Natural killer cell (primary cell): ENCODE results near the gene MDFI. TPM values are rescaled to one million over a fixed set of nuclear protein-coding genes. Genes with fewer than 3 reads are reported as not detected.

ENCODE experiments used
- ATAC-seq, 3 donors: fragments of 150-1000 bp in 2 of 3; fragments of 200-7000 bp in 1 of 3; cut with Tn5 transposase; 1 replicate in 1 of 3; 2 replicates in 2 of 3; pipeline ENCODE4 v1.10.0; 2021; ENCODE audit warnings: mild to moderate bottlenecking in 2 of 3, moderate library complexity in 2 of 3
- DNase-seq, 2 donors: peaks; one replicate each; pipeline versions ENCODE4 v3.0.0 to v3.0.0-alpha.2; 2013 to 2021; ENCODE audit warnings: mixed read lengths in 1 of 2
- H3K27ac ChIP-seq: one replicate; pipeline ENCODE4 v1.5.1; 2013; ENCODE audit warnings: mild to moderate bottlenecking, low read length
- H3K27me3 ChIP-seq: one replicate; pipeline ENCODE4 v1.6.1; 2013; ENCODE audit warnings: low read length; ENCODE audit not compliant: control insufficient read depth, insufficient read depth
- H3K36me3 ChIP-seq: one replicate; pipeline ENCODE4 v1.6.1; 2013; ENCODE audit warnings: low read length; ENCODE audit not compliant: control insufficient read depth, insufficient read depth
- H3K4me1 ChIP-seq: one replicate; pipeline ENCODE4 v1.6.1; 2013; ENCODE audit warnings: low read length; ENCODE audit not compliant: control insufficient read depth, insufficient read depth
- H3K4me3 ChIP-seq: one replicate; pipeline ENCODE4 v1.5.1; 2013; ENCODE audit warnings: low read length
- H3K9me3 ChIP-seq: one replicate; pipeline ENCODE4 v1.6.1; 2013; ENCODE audit warnings: low read length; ENCODE audit not compliant: control insufficient read depth, insufficient read depth
- H3K27ac Mint-ChIP-seq, 2 donors: one replicate each; pipeline ENCODE4 v1.8.0; 2022; ENCODE audit warnings: mild to moderate bottlenecking in 2 of 2, mixed read lengths in 2 of 2, moderate library complexity in 1 of 2
- H3K27me3 Mint-ChIP-seq, 2 donors: one replicate each; pipeline ENCODE4 v1.8.0; 2022; ENCODE audit warnings: low read depth in 2 of 2, mixed read lengths in 2 of 2
- H3K36me3 Mint-ChIP-seq: one replicate; pipeline ENCODE4 v1.8.0; 2022; ENCODE audit warnings: mixed read lengths
- H3K4me1 Mint-ChIP-seq, 2 donors: one replicate each; pipeline ENCODE4 v1.8.0; 2022; ENCODE audit warnings: mixed read lengths in 2 of 2
- H3K4me3 Mint-ChIP-seq: one replicate; pipeline ENCODE4 v1.8.0; 2022; ENCODE audit warnings: mild to moderate bottlenecking, moderate library complexity, mixed read lengths
- H3K9me3 Mint-ChIP-seq, 2 donors: one replicate each; pipeline ENCODE4 v1.8.0; 2022; ENCODE audit warnings: mixed read lengths in 2 of 2
- CTCF ChIP-seq: fragments of 200-600 bp; IDR thresholded peaks from one replicate; pipeline ENCODE4 v1.8.0; 2022; ENCODE audit warnings: antibody characterized with exemption
- WGBS: methylation state at CpG from one replicate; pipeline ENCODE4 v1.1.7; 2013; ENCODE audit warnings: missing lambda C conversion rate; ENCODE audit not compliant: insufficient coverage; 5-methylcytosine and 5-hydroxymethylcytosine counted together
- intact Hi-C: fragments of 100-400 bp; cut with micrococcal nuclease; formaldehyde crosslinking; loops from one replicate; pipeline ENCODE4 v1.14.2; 2022
- total RNA-seq, 4 donors: library from RNA; stranded (reverse); fragments of 120-200 nt in 1 of 4; gene quantifications; one replicate each; pipeline versions ENCODE4 v1.2.3 to v1.2.4, GENCODE V29; 2013 to 2022

The MDFI gene
- total RNA-seq, 3 donors from 2014 or later (not counting 1 experiment from before 2014, with no cell fraction given), result not detected

GRCh38 chr6:41626917-41627316, 11.4 kb upstream of the MDFI start:
- H3K27me3 Mint-ChIP-seq, result peaks cover 25 to 28% of the 10 kb centered on the region in 2 donors
- Histone ChIP-seq H3K9me3 (no peaks in the 10 kb centered on the region), H3K27ac (no peak overlapping the region), H3K4me1 (peaks cover 5% of the 10 kb centered on the region), H3K36me3 (no peaks in the 10 kb centered on the region), H3K27me3 (no peaks in the 10 kb centered on the region), H3K4me3 (no peak overlapping the region)
- ATAC-seq (no peak), DNase-seq (no peak)
- H3K4me1 Mint-ChIP-seq, result peaks cover 6 to 10% of the 10 kb centered on the region in 2 donors
- no peaks in the 10 kb centered on the region for H3K9me3 Mint-ChIP-seq
- intact Hi-C loops, result no loop called here
- TF ChIP-seq CTCF, result no peak
- H3K27ac Mint-ChIP-seq, result no peak overlapping the region
- H3K4me3 Mint-ChIP-seq, result no peak overlapping the region
- H3K36me3 Mint-ChIP-seq, result no peaks in the 10 kb centered on the region
- 33% methylated on average over 8 of the region's 8 CpGs for WGBS

GRCh38 chr6:41629128-41629527, 9.1 kb upstream of the MDFI start:
- no peak overlapping the region for H3K27ac ChIP-seq
- peaks cover 5% of the 10 kb centered on the region for H3K4me1 ChIP-seq
- no peak for ATAC-seq
- DNase-seq, result no peak
- 100% methylated on average over 2 of the region's 2 CpGs for WGBS
- Mint-ChIP-seq H3K9me3 (no peaks in the 10 kb centered on the region), H3K4me1 (peaks cover 6 to 10% of the 10 kb centered on the region in 2 donors), H3K4me3 (no peak overlapping the region), H3K27me3 (peaks cover 24 to 33% of the 10 kb centered on the region in 2 donors), H3K27ac (no peak overlapping the region), H3K36me3 (no peaks in the 10 kb centered on the region)
- no peak overlapping the region for H3K4me3 ChIP-seq
- TF ChIP-seq CTCF, result no peak
- no peaks in the 10 kb centered on the region for H3K9me3 ChIP-seq
- intact Hi-C loops, result no loop called here
- H3K27me3 ChIP-seq, result no peaks in the 10 kb centered on the region
- no peaks in the 10 kb centered on the region for H3K36me3 ChIP-seq

GRCh38 chr6:41630069-41630468, 8.2 kb upstream of the MDFI start:
- H3K9me3 ChIP-seq, result no peaks in the 10 kb centered on the region
- Mint-ChIP-seq H3K36me3 (no peaks in the 10 kb centered on the region), H3K9me3 (no peaks in the 10 kb centered on the region), H3K4me3 (no peak overlapping the region), H3K27me3 (peaks cover 26 to 30% of the 10 kb centered on the region in 2 donors), H3K4me1 (peaks cover 4 to 18% of the 10 kb centered on the region in 2 donors), H3K27ac (no peak overlapping the region)
- H3K36me3 ChIP-seq, result no peaks in the 10 kb centered on the region
- DNase-seq (no peak), ATAC-seq (no peak)
- no peaks in the 10 kb centered on the region for H3K27me3 ChIP-seq
- no peak overlapping the region for H3K4me3 ChIP-seq
- WGBS, result 87% methylated on average over 4 of the region's 6 CpGs
- intact Hi-C loops, result no loop called here
- no peak overlapping the region for H3K27ac ChIP-seq
- peaks cover 11% of the 10 kb centered on the region for H3K4me1 ChIP-seq
- no peak for TF ChIP-seq CTCF

GRCh38 chr6:41630946-41631345, 7.3 kb upstream of the MDFI start:
- TF ChIP-seq CTCF, result no peak
- 90% methylated on average over 8 of the region's 8 CpGs for WGBS
- ATAC-seq (no peak), DNase-seq (no peak)
- H3K36me3 ChIP-seq, result no peaks in the 10 kb centered on the region
- no peaks in the 10 kb centered on the region for H3K9me3 Mint-ChIP-seq
- peaks cover 12% of the 10 kb centered on the region for H3K4me1 ChIP-seq
- intact Hi-C loops, result no loop called here
- peaks cover 22 to 28% of the 10 kb centered on the region in 2 donors for H3K27me3 Mint-ChIP-seq
- H3K27ac Mint-ChIP-seq, result no peak overlapping the region
- no peak overlapping the region for H3K4me3 ChIP-seq
- H3K9me3 ChIP-seq, result no peaks in the 10 kb centered on the region
- no peak overlapping the region for H3K27ac ChIP-seq
- no peaks in the 10 kb centered on the region for H3K27me3 ChIP-seq
- no peak overlapping the region for H3K4me3 Mint-ChIP-seq
- H3K36me3 Mint-ChIP-seq, result no peaks in the 10 kb centered on the region
- H3K4me1 Mint-ChIP-seq, result peaks cover 0 to 13% of the 10 kb centered on the region in 2 donors
